Activated gamma-delta T cell treated with anti-CD3 and anti-CD28 coated beads, Interleukin-2, amount 50 U/mL, for 16 hours (primary cell): Measurements from ENCODE around the gene SETDB2.

ENCODE experiments used
- DNase-seq: peaks from one replicate; pipeline ENCODE4 v3.0.0-alpha.2; 2020; ENCODE audit warnings: low read depth

SETDB2 gene

GRCh38 chr13:49428041-49428763 is 15.9 kb upstream of the SETDB2 start:
- no peak for DNase-seq

- no peak for DNase-seq
Measured at GRCh38 chr13:49429121-49429520, 15.0 kb upstream of the SETDB2 start.

- DNase-seq, result no peak
Measured at GRCh38 chr13:49435992-49436391, 8.1 kb upstream of the SETDB2 start.

- no peak for DNase-seq
Measured at GRCh38 chr13:49436890-49437289, 7.2 kb upstream of the SETDB2 start.

- DNase-seq, result no peak
Measured at GRCh38 chr13:49437705-49438104, 6.4 kb upstream of the SETDB2 start.

GRCh38 chr13:49439609-49440008 is 4.5 kb upstream of the SETDB2 start:
- no peak for DNase-seq

GRCh38 chr13:49441312-49441711 is 2.8 kb upstream of the SETDB2 start:
- no peak for DNase-seq

GRCh38 chr13:49441846-49442245 is 2.2 kb upstream of the SETDB2 start:
- DNase-seq, result no peak

- DNase-seq, result no peak
Measured at GRCh38 chr13:49443357-49443703, 744 bp upstream of the SETDB2 start.

- no peak for DNase-seq
Measured at GRCh38 chr13:49444524-49445395, 686 bp downstream of the SETDB2 start.

GRCh38 chr13:49446473-49446872 is 2.4 kb downstream of the SETDB2 start:
- DNase-seq, result no peak

- no peak for DNase-seq
Measured at GRCh38 chr13:49448753-49449152, 4.7 kb downstream of the SETDB2 start.

- no peak for DNase-seq
Measured at GRCh38 chr13:49450105-49450819, 6.2 kb downstream of the SETDB2 start.

- no peak for DNase-seq
Measured at GRCh38 chr13:49452725-49453457, 8.8 kb downstream of the SETDB2 start.

GRCh38 chr13:49453465-49453864 is 9.4 kb downstream of the SETDB2 start:
- DNase-seq, result no peak

GRCh38 chr13:49454388-49455006 is 10.4 kb downstream of the SETDB2 start:
- DNase-seq, result no peak

- no peak for DNase-seq
Measured at GRCh38 chr13:49455007-49455398, 10.9 kb downstream of the SETDB2 start.

- DNase-seq, result no peak
Measured at GRCh38 chr13:49456156-49456555, 12.1 kb downstream of the SETDB2 start.

GRCh38 chr13:49457221-49457620 is 13.1 kb downstream of the SETDB2 start:
- DNase-seq, result no peak

GRCh38 chr13:49459580-49459979 is 15.5 kb downstream of the SETDB2 start:
- DNase-seq, result no peak

GRCh38 chr13:49464085-49464484 is 20.0 kb downstream of the SETDB2 start:
- DNase-seq, result no peak
